Osteocyte (in vitro differentiated cells): ENCODE data around the gene PNRC2. TPM values are rescaled to one million over a fixed set of nuclear protein-coding genes. Genes with fewer than 3 reads are reported as not detected.

Experiments
- DNase-seq: peaks from one replicate; pipeline ENCODE4 v3.0.0; 2021; ENCODE audit warnings: mixed read lengths; ENCODE audit not compliant: unreplicated experiment; ENCODE audit errors: extremely low spot score
- H3K27ac Mint-ChIP-seq: one replicate; pipeline ENCODE4 v1.8.0; 2021; ENCODE audit warnings: mild to moderate bottlenecking, mixed read lengths; ENCODE audit not compliant: unreplicated experiment
- H3K27me3 Mint-ChIP-seq: one replicate; pipeline ENCODE4 v1.8.0; 2021; ENCODE audit warnings: mixed read lengths; ENCODE audit not compliant: unreplicated experiment
- H3K36me3 Mint-ChIP-seq: one replicate; pipeline ENCODE4 v1.8.0; 2021; ENCODE audit warnings: mixed read lengths; ENCODE audit not compliant: unreplicated experiment
- H3K4me1 Mint-ChIP-seq: one replicate; pipeline ENCODE4 v1.8.0; 2021; ENCODE audit warnings: mixed read lengths; ENCODE audit not compliant: unreplicated experiment
- H3K4me3 Mint-ChIP-seq: one replicate; pipeline ENCODE4 v1.8.0; 2021; ENCODE audit warnings: mild to moderate bottlenecking, moderate library complexity, mixed read lengths; ENCODE audit not compliant: unreplicated experiment
- H3K9me3 Mint-ChIP-seq: one replicate; pipeline ENCODE4 v1.8.0; 2021; ENCODE audit warnings: mixed read lengths; ENCODE audit not compliant: unreplicated experiment
- CTCF ChIP-seq: fragments of 200-600 bp; sonication (generic); IDR thresholded peaks from 2 replicates; pipeline ENCODE4 v1.5.0; 2021; ENCODE audit warnings: antibody characterized with exemption, mild to moderate bottlenecking, moderate library complexity
- total RNA-seq: library from RNA; stranded (reverse); gene quantifications from 2 replicates; pipeline ENCODE4 v1.2.1, GENCODE V29; 2021

Gene PNRC2
- total RNA-seq, 1 donor from 2014 or later: 58.9 TPM

GRCh38 chr1:23913212-23913880 lies 46.3 kb upstream of the PNRC2 start, which contains the start of gene CNR2:
CNR2 (minus strand) TSS chr1:23913362; CDS start chr1:23875617, 37,745 bp downstream.
- no peaks in the 10 kb centered on the region for H3K9me3 Mint-ChIP-seq
- peaks cover 21% of the 10 kb centered on the region for H3K27me3 Mint-ChIP-seq
- H3K27ac Mint-ChIP-seq: no peak within 1 kb of the TSS
- DNase-seq: no peak
- no peaks in the 10 kb centered on the region for H3K4me1 Mint-ChIP-seq
- no peak within 1 kb of the TSS for H3K4me3 Mint-ChIP-seq
- H3K36me3 Mint-ChIP-seq: no peaks in the 10 kb centered on the region
- TF ChIP-seq CTCF: no peak

GRCh38 chr1:23914921-23915320 lies 44.7 kb upstream of the PNRC2 start:
- Mint-ChIP-seq H3K27ac (no peak overlapping the region), H3K4me1 (no peaks in the 10 kb centered on the region), H3K9me3 (no peaks in the 10 kb centered on the region), H3K36me3 (no peaks in the 10 kb centered on the region), H3K27me3 (peaks cover 12% of the 10 kb centered on the region), H3K4me3 (no peak overlapping the region)
- TF ChIP-seq CTCF: no peak
- no peak for DNase-seq

- no peak overlapping the region for H3K4me3 Mint-ChIP-seq
Measured at GRCh38 chr1:23915466-23915865, 44.2 kb upstream of the PNRC2 start.

GRCh38 chr1:23916209-23917131 lies 43.2 kb upstream of the PNRC2 start:
- peak; percentile 55 for TF ChIP-seq CTCF
- DNase-seq: no peak
- Mint-ChIP-seq H3K27ac (no peak overlapping the region), H3K27me3 (peaks cover 4% of the 10 kb centered on the region), H3K4me1 (no peaks in the 10 kb centered on the region), H3K4me3 (no peak overlapping the region), H3K36me3 (no peaks in the 10 kb centered on the region), H3K9me3 (no peaks in the 10 kb centered on the region)

More at GRCh38 chr1:23915466-23915865, 44.2 kb upstream of the PNRC2 start:
- no peak for TF ChIP-seq CTCF
- H3K27ac Mint-ChIP-seq: no peak overlapping the region
- peaks cover 12% of the 10 kb centered on the region for H3K27me3 Mint-ChIP-seq
- no peaks in the 10 kb centered on the region for H3K36me3 Mint-ChIP-seq
- H3K4me1 Mint-ChIP-seq: no peaks in the 10 kb centered on the region
- no peak for DNase-seq
- H3K9me3 Mint-ChIP-seq: no peaks in the 10 kb centered on the region
